DOHH2 (cell line): ENCODE data around the gene ZNF346.
A peak's percentile ranks its signal among the peaks of the same experiment; 100 is the strongest.

ENCODE experiments used
- H3F3A ChIP-seq: fragments of 200-600 bp; sonication (generic), shearing (Covaris generic); 2 replicates; pipeline ENCODE4 v1.6.0; 2016; ENCODE audit warnings: antibody characterized with exemption, mild to moderate bottlenecking; ENCODE audit not compliant: control insufficient read depth, insufficient read depth
- H3K27ac ChIP-seq: fragments of 200-600 bp; sonication (generic); 2 replicates; pipeline ENCODE4 v1.5.1; 2014; ENCODE audit warnings: low read depth, mild to moderate bottlenecking, low read length, moderate library complexity
- H3K27me3 ChIP-seq: fragments of 200-600 bp; sonication (generic); 2 replicates; pipeline ENCODE4 v1.6.1; 2014; ENCODE audit warnings: mild to moderate bottlenecking, low read length, mixed read lengths; ENCODE audit not compliant: control insufficient read depth
- H3K36me3 ChIP-seq: fragments of 200-600 bp; sonication (generic); 2 replicates; pipeline ENCODE4 v1.6.1; 2014; ENCODE audit warnings: mild to moderate bottlenecking, low read length, moderate library complexity, mixed read lengths; ENCODE audit not compliant: control insufficient read depth
- H3K4me1 ChIP-seq: fragments of 200-600 bp; sonication (generic); 2 replicates; pipeline ENCODE4 v1.6.1; 2014; ENCODE audit warnings: mild to moderate bottlenecking, low read length, mixed read lengths; ENCODE audit not compliant: control insufficient read depth
- H3K4me2 ChIP-seq: fragments of 200-600 bp; sonication (generic); 2 replicates; pipeline ENCODE4 v1.6.0; 2014; ENCODE audit warnings: mild to moderate bottlenecking, low read length, moderate library complexity
- H3K4me3 ChIP-seq: fragments of 200-600 bp; sonication (generic); 2 replicates; pipeline ENCODE4 v1.5.1; 2014; ENCODE audit warnings: mild to moderate bottlenecking, low read length, mixed read lengths
- H3K79me2 ChIP-seq: fragments of 200-600 bp; sonication (generic); 2 replicates; pipeline ENCODE4 v1.6.1; 2014; ENCODE audit warnings: mild to moderate bottlenecking, low read length, mixed read lengths; ENCODE audit not compliant: control insufficient read depth
- H3K9me2 ChIP-seq: fragments of 200-600 bp; sonication (generic); replicated peaks from 2 replicates; pipeline ENCODE4 v1.6.1; 2014; ENCODE audit warnings: mild to moderate bottlenecking, low read length, mixed read lengths; ENCODE audit not compliant: control insufficient read depth
- H3K9me3 ChIP-seq: fragments of 200-600 bp; sonication (generic); 2 replicates; pipeline ENCODE4 v1.6.1; 2014; ENCODE audit warnings: antibody characterized with exemption, low read length, mixed read lengths; ENCODE audit not compliant: control insufficient read depth, insufficient read depth
- H4K20me1 ChIP-seq: fragments of 200-600 bp; sonication (generic); 2 replicates; pipeline ENCODE4 v1.6.0; 2014; ENCODE audit warnings: low read depth, mild to moderate bottlenecking, antibody characterized with exemption, low read length, moderate library complexity; ENCODE audit not compliant: control insufficient read depth, insufficient read depth
- EZH2phosphoT487 ChIP-seq: fragments of 200-600 bp; sonication (generic); IDR thresholded peaks from 2 replicates; pipeline ENCODE4 v1.6.1; 2017; ENCODE audit warnings: borderline replicate concordance, mild to moderate bottlenecking, antibody characterized with exemption, low read length, moderate library complexity, mixed read lengths
- TF ChIP-seq, protein P1 (sequence below): fragments of 200-600 bp; sonication (generic); IDR thresholded peaks from one replicate; pipeline ENCODE4 v1.5.1; 2014; ENCODE audit warnings: antibody characterized with exemption, mild to moderate bottlenecking, low read depth, low read length; ENCODE audit not compliant: poor library complexity, severe bottlenecking

Gene ZNF346

GRCh38 chr5:177112589-177113220 is 90.2 kb downstream of the ZNF346 start:
- peaks cover 18% of the 10 kb centered on the region for H3K4me1 ChIP-seq
- H3K36me3 ChIP-seq: no peaks in the 10 kb centered on the region
- no peaks in the 10 kb centered on the region for H3K9me3 ChIP-seq
- no peaks in the 10 kb centered on the region for H4K20me1 ChIP-seq
- TF ChIP-seq, protein P1, sequence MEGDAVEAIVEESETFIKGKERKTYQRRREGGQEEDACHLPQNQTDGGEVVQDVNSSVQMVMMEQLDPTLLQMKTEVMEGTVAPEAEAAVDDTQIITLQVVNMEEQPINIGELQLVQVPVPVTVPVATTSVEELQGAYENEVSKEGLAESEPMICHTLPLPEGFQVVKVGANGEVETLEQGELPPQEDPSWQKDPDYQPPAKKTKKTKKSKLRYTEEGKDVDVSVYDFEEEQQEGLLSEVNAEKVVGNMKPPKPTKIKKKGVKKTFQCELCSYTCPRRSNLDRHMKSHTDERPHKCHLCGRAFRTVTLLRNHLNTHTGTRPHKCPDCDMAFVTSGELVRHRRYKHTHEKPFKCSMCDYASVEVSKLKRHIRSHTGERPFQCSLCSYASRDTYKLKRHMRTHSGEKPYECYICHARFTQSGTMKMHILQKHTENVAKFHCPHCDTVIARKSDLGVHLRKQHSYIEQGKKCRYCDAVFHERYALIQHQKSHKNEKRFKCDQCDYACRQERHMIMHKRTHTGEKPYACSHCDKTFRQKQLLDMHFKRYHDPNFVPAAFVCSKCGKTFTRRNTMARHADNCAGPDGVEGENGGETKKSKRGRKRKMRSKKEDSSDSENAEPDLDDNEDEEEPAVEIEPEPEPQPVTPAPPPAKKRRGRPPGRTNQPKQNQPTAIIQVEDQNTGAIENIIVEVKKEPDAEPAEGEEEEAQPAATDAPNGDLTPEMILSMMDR: no peak
- no peak for TF ChIP-seq EZH2phosphoT487
- no peaks in the 10 kb centered on the region for H3K79me2 ChIP-seq
- H3F3A ChIP-seq: no peaks in the 10 kb centered on the region
- H3K27ac ChIP-seq: no peak overlapping the region
- H3K4me2 ChIP-seq: no peak overlapping the region
- H3K9me2 ChIP-seq: no peaks in the 10 kb centered on the region
- H3K27me3 ChIP-seq: no peaks in the 10 kb centered on the region
- H3K4me3 ChIP-seq: no peak overlapping the region

DNA sequence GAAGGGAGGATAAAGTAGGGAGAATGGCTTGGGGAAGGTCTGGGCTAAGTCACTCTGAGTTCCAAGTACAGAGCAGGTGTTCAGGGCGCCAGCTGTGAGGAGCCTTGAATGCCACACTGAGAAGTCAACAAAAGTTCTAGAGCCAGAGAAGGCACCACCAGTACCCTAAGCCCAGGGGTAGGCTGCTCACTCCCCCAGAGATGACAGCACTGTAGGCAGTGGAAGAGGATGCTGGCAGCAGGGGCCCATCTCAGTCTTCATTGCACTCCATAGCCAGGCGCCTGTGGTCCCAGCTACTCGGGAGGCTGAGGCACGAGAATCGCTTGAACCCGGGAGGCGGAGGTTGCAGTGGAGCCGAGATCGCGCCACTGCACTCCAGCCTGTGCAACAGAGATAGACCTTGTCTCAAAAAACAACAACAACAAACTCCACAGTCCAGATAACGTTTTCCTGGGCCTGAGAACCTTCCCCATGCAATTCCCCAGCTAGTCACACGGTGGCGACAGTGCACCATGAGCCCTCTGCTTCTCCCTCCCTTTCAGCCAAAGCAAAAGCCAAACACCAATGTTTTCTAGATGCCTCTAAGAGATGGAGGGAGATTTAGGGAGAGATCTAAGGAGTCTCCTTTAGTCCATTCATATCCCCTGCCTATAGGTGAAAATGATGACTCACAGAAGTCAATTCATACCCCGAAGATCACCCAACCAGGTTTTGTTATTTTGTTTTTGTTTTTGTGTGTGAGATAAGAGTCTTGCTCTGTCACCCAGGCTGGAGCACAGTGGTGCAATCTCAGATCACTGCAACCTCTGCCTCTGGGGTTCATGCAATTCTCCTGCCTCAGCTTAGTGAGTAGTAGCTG is 91.3 kb downstream of the ZNF346 start:
- H3K4me2 ChIP-seq: peak overlapping the region; percentile 19; the same call in 1 of the 2 replicates
- no peaks in the 10 kb centered on the region for H3K27me3 ChIP-seq
- H3K9me3 ChIP-seq: no peaks in the 10 kb centered on the region
- no peak overlapping the region for H3K4me3 ChIP-seq
- peaks cover 3% of the 10 kb centered on the region; the same call in 1 of the 2 replicates for H3F3A ChIP-seq
- H3K36me3 ChIP-seq: no peaks in the 10 kb centered on the region
- H4K20me1 ChIP-seq: no peaks in the 10 kb centered on the region
- peaks cover 18% of the 10 kb centered on the region for H3K4me1 ChIP-seq
- H3K27ac ChIP-seq: no peak overlapping the region
- no peaks in the 10 kb centered on the region for H3K9me2 ChIP-seq
- no peaks in the 10 kb centered on the region for H3K79me2 ChIP-seq
- no peak for TF ChIP-seq EZH2phosphoT487
- TF ChIP-seq, protein P1: peak; percentile 99

- Histone ChIP-seq H3K4me1 (peaks cover 15% of the 10 kb centered on the region), H3K4me2 (no peak overlapping the region), H3K79me2 (no peaks in the 10 kb centered on the region), H3F3A (peaks cover 3% of the 10 kb centered on the region; the same call in 1 of the 2 replicates), H4K20me1 (no peaks in the 10 kb centered on the region), H3K27ac (no peak overlapping the region), H3K4me3 (no peak overlapping the region), H3K27me3 (no peaks in the 10 kb centered on the region), H3K36me3 (no peaks in the 10 kb centered on the region), H3K9me2 (no peaks in the 10 kb centered on the region), H3K9me3 (no peaks in the 10 kb centered on the region)
- TF ChIP-seq EZH2phosphoT487: no peak
- TF ChIP-seq, protein P1: no peak
These were observed 94.3 kb downstream of the ZNF346 start for GRCh38 chr5:177116631-177117373.
